GM18508 (cell line): ENCODE data around the gene ACSS3.

ENCODE experiments used
- ATAC-seq: cut with Tn5 transposase; IDR thresholded peaks from one replicate; pipeline ENCODE4 v1.9.1; 2021; ENCODE audit warnings: moderate number of reproducible peaks; ENCODE audit not compliant: insufficient read depth, unreplicated experiment

Gene ACSS3

DNA sequence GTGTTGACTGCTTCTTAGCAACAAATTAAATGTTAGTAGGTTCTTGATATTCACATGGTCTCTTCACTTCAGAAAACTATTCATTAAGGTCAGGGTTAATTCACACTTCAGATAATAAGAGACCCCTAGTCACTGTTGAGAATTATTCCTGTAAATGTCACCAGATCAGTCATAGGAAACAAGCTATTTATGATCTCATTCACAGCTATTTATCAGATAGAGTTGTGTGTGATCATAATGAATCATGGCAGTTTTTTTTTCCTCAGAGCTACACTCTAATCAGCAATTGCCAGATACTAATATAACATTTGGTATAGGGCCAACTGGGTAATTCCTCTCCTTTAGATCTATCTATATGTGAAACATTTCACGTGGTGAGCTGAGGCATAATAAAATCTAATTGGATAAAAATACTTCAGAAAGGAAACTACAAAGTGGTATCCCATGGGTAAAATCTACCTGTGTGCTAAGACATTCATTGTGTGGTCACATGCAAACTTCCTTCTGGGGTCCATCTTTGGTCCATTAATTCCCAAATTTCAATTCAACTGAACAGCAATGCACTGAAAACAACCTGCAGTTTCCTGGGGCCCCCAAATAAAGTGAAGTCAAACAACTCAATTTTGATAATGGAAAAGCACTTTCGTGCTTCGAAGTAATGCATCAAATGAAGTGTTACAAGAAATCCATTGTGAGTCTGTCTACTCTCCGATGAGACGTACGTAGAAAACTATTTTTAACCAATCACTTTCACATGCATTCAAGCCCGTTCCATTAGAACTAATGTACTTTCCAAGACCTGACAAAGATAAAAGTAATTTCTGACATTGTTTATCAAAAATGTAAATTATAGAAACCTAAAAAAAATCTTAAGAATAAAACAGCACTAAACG, 197.0 kb downstream of the ACSS3 start:
- ATAC-seq, result no peak

DNA sequence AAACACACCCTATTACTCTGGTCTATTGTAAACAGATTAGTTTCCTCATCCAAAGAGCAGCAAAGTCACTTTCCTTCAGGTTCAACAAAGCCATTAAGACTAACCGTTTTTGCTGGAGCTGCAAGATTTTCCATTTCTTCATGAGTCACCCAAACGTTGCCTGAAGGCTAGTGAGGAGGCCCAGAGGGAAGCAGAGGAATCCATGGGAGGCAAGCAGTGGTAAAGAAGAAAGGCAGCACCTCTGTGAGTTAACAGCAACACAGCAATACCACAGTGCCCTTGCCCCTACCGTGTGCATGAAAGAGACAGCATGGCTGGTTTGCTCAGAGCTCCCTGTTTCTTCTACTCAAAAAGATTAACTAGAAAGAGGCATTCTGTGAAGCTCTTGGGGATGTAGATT, 206.3 kb downstream of the ACSS3 start:
- ATAC-seq, result no peak

DNA sequence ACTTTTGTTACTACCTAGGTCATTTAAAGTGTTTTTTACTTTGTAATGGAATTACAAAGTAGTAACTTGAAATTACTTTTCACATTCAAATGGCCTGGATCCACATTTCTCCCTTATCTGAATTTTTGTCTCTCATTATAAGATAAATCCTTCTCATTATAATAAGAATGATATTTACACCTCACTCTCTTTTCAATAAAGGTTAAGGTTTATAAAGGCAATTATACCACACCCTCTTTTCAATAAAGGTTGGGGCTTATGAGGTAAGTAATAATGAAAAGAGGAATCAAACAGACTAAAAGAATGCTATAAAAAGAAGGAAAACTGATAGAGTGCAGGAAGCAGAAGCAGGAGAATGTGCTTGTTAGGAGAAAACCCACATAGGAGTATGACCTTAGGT, 210.8 kb downstream of the ACSS3 start:
- no peak for ATAC-seq

DNA sequence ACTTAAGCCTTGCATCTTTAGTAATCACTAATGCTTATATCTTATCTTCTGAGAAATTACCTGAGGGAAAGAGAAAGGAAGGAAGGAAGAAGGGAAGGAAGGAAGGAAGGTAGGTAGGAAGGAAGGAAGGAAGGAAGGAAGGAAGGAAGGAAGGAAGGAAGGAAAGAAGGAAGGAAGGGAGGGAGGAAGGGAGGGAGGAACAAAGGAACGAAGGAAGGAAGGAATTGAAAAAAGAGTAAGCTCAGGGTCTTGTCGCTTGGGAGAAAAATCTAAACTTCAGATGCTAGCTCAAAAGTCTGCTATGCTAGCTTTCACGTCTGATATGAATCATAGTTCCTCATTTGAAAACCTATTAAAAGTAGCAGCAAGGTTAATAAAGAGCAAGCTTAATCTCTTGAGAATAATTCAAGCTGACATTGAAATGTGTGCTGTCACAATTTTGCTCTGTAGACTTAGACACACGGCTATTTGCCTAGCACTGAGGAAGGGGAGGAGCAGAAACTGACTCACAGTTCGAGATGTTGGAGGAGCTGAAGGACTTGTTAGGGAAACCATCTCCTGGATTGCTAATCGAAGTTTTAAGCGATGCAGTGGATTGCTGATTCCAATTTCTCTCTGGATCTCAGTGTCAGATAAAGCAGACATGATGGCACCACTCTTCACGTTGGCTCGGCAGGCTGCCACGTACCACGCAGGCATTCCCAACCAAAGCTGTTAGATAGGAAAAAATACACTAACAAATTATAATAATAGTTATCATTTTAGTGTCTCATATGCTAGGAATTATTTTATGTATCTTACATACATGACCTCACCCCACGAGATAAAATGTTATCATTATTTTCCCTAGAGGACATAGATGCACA, 216.7 kb downstream of the ACSS3 start:
- ATAC-seq, result no peak

DNA sequence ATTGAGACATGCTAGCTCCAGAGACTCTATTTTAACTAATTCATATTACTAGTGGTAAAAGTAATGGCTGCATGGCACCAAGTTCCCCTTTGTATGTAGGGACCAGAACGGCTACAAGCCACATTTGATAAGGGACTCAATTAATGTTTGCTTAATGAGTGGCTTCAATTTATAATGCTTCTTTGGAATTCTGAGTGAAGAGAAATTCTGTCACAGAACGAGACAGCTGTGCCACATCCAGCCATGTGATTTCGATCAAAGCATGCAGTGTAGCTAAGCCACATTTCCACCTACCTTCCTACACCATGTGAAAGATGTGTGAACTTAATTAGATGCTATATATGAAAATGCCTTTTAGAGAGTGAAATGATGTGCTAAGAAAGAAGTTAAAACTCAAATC, 217.4 kb downstream of the ACSS3 start:
- no peak for ATAC-seq

DNA sequence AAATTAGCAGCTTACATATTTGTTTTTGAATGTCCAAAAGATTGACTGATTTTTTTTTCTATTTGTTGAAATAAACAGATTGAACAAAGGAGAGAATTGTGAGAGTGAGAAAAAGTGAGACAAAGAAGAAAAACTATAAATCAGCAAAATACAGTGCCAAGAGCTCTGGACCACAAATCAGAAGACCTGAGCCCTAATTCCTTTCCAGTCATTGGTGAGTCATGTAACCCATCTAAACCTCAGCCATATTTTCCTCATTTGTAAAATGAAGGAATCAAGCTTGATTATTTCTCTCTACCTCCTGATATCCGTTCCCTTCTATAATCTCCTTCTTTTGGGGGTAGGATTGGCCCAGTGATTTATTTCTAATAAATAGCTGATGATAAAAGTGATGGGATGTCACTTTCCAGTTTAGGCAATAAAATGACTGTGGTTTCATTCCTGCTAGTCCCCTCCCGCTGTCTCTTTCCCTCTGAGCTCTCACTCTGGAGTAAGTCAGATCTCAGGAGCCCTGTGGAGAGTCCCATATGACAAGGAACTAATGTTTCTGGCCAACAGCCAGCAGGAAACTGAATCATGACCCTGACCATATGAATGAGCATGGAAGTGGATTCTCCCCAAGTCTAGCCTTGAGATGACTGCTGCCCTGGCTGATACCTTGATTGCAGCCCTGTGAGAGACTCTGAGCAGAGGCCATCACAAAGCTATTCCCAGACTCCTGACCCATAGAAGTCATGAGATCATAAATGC, 218.9 kb downstream of the ACSS3 start:
- ATAC-seq, result no peak

DNA sequence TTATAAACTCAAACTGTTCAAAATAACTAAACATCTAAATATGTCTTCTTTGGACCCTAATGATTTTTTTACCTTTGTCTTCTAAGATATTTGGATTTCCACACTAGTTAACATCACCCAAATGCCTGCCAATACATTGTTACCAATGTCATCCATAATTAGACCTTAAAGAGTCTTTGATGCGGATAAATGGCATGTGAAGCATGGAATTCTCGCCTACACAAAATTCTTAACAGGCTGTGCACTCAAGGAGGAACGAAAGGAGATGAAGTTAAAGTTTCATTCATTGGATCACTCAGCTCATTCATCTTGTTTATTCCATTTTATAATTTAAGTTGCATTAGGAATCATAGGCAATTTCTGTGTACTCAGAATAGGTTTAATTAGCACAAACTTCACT, 219.7 kb downstream of the ACSS3 start:
- no peak for ATAC-seq

DNA sequence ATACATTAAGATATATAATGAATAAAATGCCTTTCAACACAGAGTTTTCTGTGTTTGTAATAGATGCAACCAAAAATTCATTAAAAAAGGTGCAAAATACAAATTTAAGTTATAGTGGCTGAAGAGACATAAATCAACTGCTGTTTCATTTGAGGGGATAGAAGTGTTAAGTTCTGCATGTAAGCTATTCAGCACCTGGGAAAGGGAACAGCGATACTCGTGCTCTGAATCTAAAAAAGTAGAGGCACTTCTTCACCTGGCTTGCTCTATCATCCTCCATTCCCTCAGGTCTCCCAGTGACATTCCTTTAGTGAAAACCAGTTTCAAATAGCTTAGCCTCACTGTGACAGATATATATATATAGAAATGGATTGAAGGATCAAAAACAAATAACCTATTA, 222.6 kb downstream of the ACSS3 start:
- no peak for ATAC-seq

DNA sequence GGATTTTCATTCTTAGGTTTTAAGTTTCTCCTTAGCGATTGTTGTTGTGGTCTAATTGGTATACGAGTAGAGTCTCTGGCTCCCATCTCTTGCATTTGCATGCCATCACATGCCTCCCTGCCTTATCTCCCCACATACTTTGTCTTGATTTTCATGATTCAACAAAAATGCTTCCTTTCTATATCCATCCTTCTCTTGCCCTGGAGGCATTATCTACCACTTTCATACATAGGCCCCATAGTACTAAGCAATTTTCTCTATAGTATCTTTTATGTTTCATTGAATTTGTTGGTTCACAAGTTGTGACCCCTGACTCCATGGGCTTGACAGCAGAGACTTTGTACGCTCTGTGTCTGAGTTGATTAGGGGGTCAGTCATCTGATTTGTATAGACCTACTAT, 226.1 kb downstream of the ACSS3 start:
- no peak for ATAC-seq
